ENCODE results near the gene BCR. TPM values are rescaled to one million over a fixed set of nuclear protein-coding genes. Genes with fewer than 3 reads are reported as not detected.

Gene BCR
- total and polyA plus RNA-seq, 2 of the 8 experiments (the other 6 are each of a cell fraction or from before 2014, with no cell fraction given), result 66.7 to 130 TPM

- no peak for TF ChIP-seq CHD7 (IDR thresholded peaks at IDR 0.05; ENCODE audit: insufficient replicate concordance, low read length)
- no peak for TF ChIP-seq KDM4A (IDR thresholded peaks at IDR 0.05; ENCODE audit: low read depth, low read length, severe bottlenecking)
- no peak for TF ChIP-seq RBBP5 (IDR thresholded peaks at IDR 0.05; ENCODE audit: borderline replicate concordance, low read depth, low read length)
- TF ChIP-seq CTCF (IDR thresholded peaks at IDR 0.05; ENCODE audit: control extremely low read depth in 1 of 3, insufficient read depth in 1 of 3, low read depth in 1 of 3, low read length in 3 of 3), result no peak
- TF ChIP-seq EGR1 (IDR thresholded peaks at IDR 0.05; ENCODE audit: borderline replicate concordance, low read depth, low read length), result no peak
- TF ChIP-seq MAX (IDR thresholded peaks at IDR 0.05), result no peak
These were observed 40.4 kb downstream of the BCR start (continued) for GRCh38 chr22:23220485-23221350.

Measured in H1 (cell line).